HepG2 (cell line): ENCODE results near the gene ATP2B2. TPM values are rescaled to one million over a fixed set of nuclear protein-coding genes. Genes with fewer than 3 reads are reported as not detected.

Experiments
- ATAC-seq: fragments of 200-7000 bp; cut with Tn5 transposase; 3 replicates; pipeline ENCODE4 v1.9.1; 2020; ENCODE audit warnings: mild to moderate bottlenecking, moderate library complexity
- BruUV-seq: library from RNA; stranded (reverse); fragments of 400-500 nt; replicated peaks from 2 replicates; lab custom pipeline; 2021; lab: Mats Ljungman, UMichigan
- CTCF ChIA-PET: fragments of 300-600 bp; formaldehyde crosslinking; extraction: SDS; loops from one replicate; lab custom pipeline; 2021; ENCODE audit warnings: low total read pairs, inconsistent platforms, low intra/inter-chr PET ratio; lab: Yijun Ruan, JAX
- POLR2A ChIA-PET: fragments of 350-600 bp; sonication (Branson Sonifier 250); formaldehyde crosslinking; loops from one replicate; lab custom pipeline; 2020; ENCODE audit warnings: antibody characterized with exemption, inconsistent platforms; lab: Yijun Ruan, JAX
- DNase-seq: peaks from one replicate; pipeline ENCODE4 v3.0.0-alpha.2; 2015; ENCODE audit warnings: low spot score
- FAIRE-seq: peaks from 3 replicates; lab custom pipeline; 2011; peaks lifted over from hg19 to GRCh38; lab: Jason Lieb, UNC
- H2AFZ ChIP-seq: one replicate; pipeline ENCODE4 v1.6.1; 2011; ENCODE audit warnings: low read length, inconsistent platforms
- H3K27ac ChIP-seq: fragments of 300-600 bp; 3 replicates; pipeline ENCODE4 v1.8.0; 2011; ENCODE audit warnings: mixed run types, mild to moderate bottlenecking, mixed read lengths, low read length, inconsistent platforms; ENCODE audit not compliant: insufficient read depth; ENCODE audit errors: extremely low read length
- H3K27me3 ChIP-seq, 2 experiments: fragments of 200-600 bp in 1 of 2; 2 replicates in 1 of 2; 3 replicates in 1 of 2; pipeline versions ENCODE4 v1.6.0 to v1.8.0; 2011; ENCODE audit warnings: low read length in 2 of 2, mild to moderate bottlenecking in 2 of 2, moderate library complexity in 2 of 2, inconsistent platforms in 1 of 2; ENCODE audit not compliant: insufficient read depth in 2 of 2, control insufficient read depth in 1 of 2
- H3K36me3 ChIP-seq, 2 experiments: fragments of 200-600 bp in 1 of 2; replicated peaks in 1 of 2; 2 replicates in 1 of 2; 3 replicates in 1 of 2; pipeline versions ENCODE4 v1.5.1 to v1.8.0; 2011; ENCODE audit warnings: low read length in 2 of 2, inconsistent platforms in 1 of 2; ENCODE audit not compliant: insufficient read depth in 2 of 2, control insufficient read depth in 1 of 2
- H3K4me1 ChIP-seq: 2 replicates; pipeline ENCODE4 v1.5.1; 2012; ENCODE audit warnings: low read length, inconsistent platforms; ENCODE audit not compliant: insufficient read depth
- H3K4me2 ChIP-seq: 2 replicates; pipeline ENCODE4 v1.6.0; 2011; ENCODE audit warnings: low read depth, low read length, inconsistent platforms
- H3K4me3 ChIP-seq, 3 experiments: fragments of 200-600 bp in 1 of 3; sonication (generic), shearing (Covaris generic) in 1 of 3; replicated peaks in 1 of 3; 2 replicates each; pipeline ENCODE4 v1.5.1; 2011 to 2016; ENCODE audit warnings: low read length in 3 of 3, inconsistent platforms in 2 of 3, low read depth in 2 of 3, mild to moderate bottlenecking in 2 of 3, control low read depth in 1 of 3, mixed read lengths in 1 of 3; ENCODE audit not compliant: insufficient read depth in 1 of 3
- H3K79me2 ChIP-seq: one replicate; pipeline ENCODE4 v1.6.1; 2011; ENCODE audit warnings: low read length, inconsistent platforms; ENCODE audit not compliant: insufficient read depth
- H3K9ac ChIP-seq: 2 replicates; pipeline ENCODE4 v1.6.0; 2011; ENCODE audit warnings: mild to moderate bottlenecking, low read depth, low read length, inconsistent platforms; ENCODE audit not compliant: insufficient read depth
- H3K9me3 ChIP-seq: 2 replicates; pipeline ENCODE4 v1.5.1; 2012; ENCODE audit warnings: mild to moderate bottlenecking, low read length
- H4K20me1 ChIP-seq: 2 replicates; pipeline ENCODE4 v1.6.0; 2011; ENCODE audit warnings: inconsistent platforms, mild to moderate bottlenecking, low read length, moderate library complexity; ENCODE audit not compliant: insufficient read depth
- AHR ChIP-seq: IDR thresholded peaks from 2 replicates; pipeline ENCODE4 v1.6.1; 2018; ENCODE audit warnings: missing genetic modification reagents, missing compliant biosample characterization
- ATAD3A ChIP-seq: sonication (generic); formaldehyde crosslinking; IDR thresholded peaks from 2 replicates; pipeline ENCODE4 v1.4.0; 2020; ENCODE audit warnings: missing genetic modification reagents
- BRF2 ChIP-seq: sonication (generic); formaldehyde crosslinking; IDR thresholded peaks from 2 replicates; pipeline ENCODE4 v1.8.1; 2022; ENCODE audit warnings: mild to moderate bottlenecking, missing genetic modification reagents
- FOXA1 ChIP-seq, 2 experiments: fragments of 450-650 bp in 1 of 2; sonication (generic) in 1 of 2; formaldehyde crosslinking in 1 of 2; IDR thresholded peaks; 2 replicates each; pipeline versions ENCODE4 v1.4.0 to v1.6.1; 2016 to 2020; ENCODE audit warnings: missing genetic modification reagents in 1 of 2
- NBN ChIP-seq: fragments of 450-650 bp; conservative IDR thresholded peaks from 2 replicates; pipeline ENCODE4 v1.6.1; 2017
- SUZ12 ChIP-seq: fragments of 150-350 bp; IDR thresholded peaks from 2 replicates; pipeline ENCODE4 v1.6.1; 2014; ENCODE audit warnings: low read depth, low read length
- TIGD3 ChIP-seq: sonication (generic); formaldehyde crosslinking; IDR thresholded peaks from 2 replicates; pipeline ENCODE4 v1.5.1; 2020; ENCODE audit warnings: mild to moderate bottlenecking, missing genetic modification reagents, borderline replicate concordance
- ZFP62 ChIP-seq: sonication (generic); formaldehyde crosslinking; IDR thresholded peaks from 2 replicates; pipeline ENCODE4 v1.4.0; 2020; ENCODE audit warnings: missing genetic modification reagents
- ZFP90 ChIP-seq: sonication (generic); formaldehyde crosslinking; IDR thresholded peaks from 2 replicates; pipeline ENCODE4 v1.8.0; 2022; ENCODE audit warnings: missing genetic modification reagents, mild to moderate bottlenecking, inconsistent platforms, borderline replicate concordance
- ZNF160 ChIP-seq: sonication (generic); formaldehyde crosslinking; IDR thresholded peaks from 2 replicates; pipeline ENCODE4 v1.8.0; 2022; ENCODE audit warnings: mild to moderate bottlenecking, inconsistent platforms, missing genetic modification reagents
- ZNF383 ChIP-seq: sonication (generic); formaldehyde crosslinking; IDR thresholded peaks from 2 replicates; pipeline ENCODE4 v1.4.0; 2020; ENCODE audit warnings: missing genetic modification reagents, mild to moderate bottlenecking, borderline replicate concordance
- ZNF468 ChIP-seq: sonication (generic); formaldehyde crosslinking; IDR thresholded peaks from 2 replicates; pipeline ENCODE4 v1.8.0; 2022; ENCODE audit warnings: mild to moderate bottlenecking, moderate library complexity, missing genetic modification reagents
- ZNF543 ChIP-seq: sonication (generic); formaldehyde crosslinking; IDR thresholded peaks from 2 replicates; pipeline ENCODE4 v1.4.0; 2020; ENCODE audit warnings: mild to moderate bottlenecking, missing genetic modification reagents
- ZNF567 ChIP-seq: sonication (generic); formaldehyde crosslinking; IDR thresholded peaks from 2 replicates; pipeline ENCODE4 v1.8.1; 2023; ENCODE audit warnings: mild to moderate bottlenecking, missing genetic modification reagents, borderline replicate concordance
- WGBS: methylation state at CpG from one replicate; pipeline ENCODE4 v1.1.6; 2017; ENCODE audit warnings: low lambda C conversion rate; 5-methylcytosine and 5-hydroxymethylcytosine counted together
- in situ Hi-C: cut with HindIII; loops from 2 replicates; pipeline ENCODE4 v1.10.0; 2017; ENCODE audit warnings: low pct_unique_long_range_greater_than_20kb; ENCODE audit not compliant: extremely low pct_ligation_motif_present
- intact Hi-C: fragments of 100-400 bp; cut with micrococcal nuclease; formaldehyde crosslinking; loops from one replicate; pipeline ENCODE4 v1.10.0; 2022; ENCODE audit not compliant: unreplicated experiment
- polyA plus RNA-seq, 8 experiments: library from polyadenylated mRNA; depleted of rRNA in 3 of 8; stranded (reverse) in 7 of 8; unstranded in 1 of 8; fragments of >200 nt; fragmentation: Illumina TruSeq in 4 of 8; extraction: Trizol in 4 of 8; gene quantifications; 2 replicates each; pipeline versions ENCODE4 v1.2.1 to v1.2.3, GENCODE V29; 2011 to 2016; ENCODE audit warnings: low read depth in 4 of 8, missing spikeins in 1 of 8, mixed read lengths in 1 of 8; ENCODE audit not compliant: insufficient read depth in 1 of 8
- total RNA-seq, 5 experiments: library from RNA; depleted of rRNA; stranded (reverse); fragments of >200 nt; fragmentation: Illumina TruSeq; extraction: Trizol; gene quantifications; 2 replicates each; pipeline ENCODE4 v1.2.3, GENCODE V29; 2016; ENCODE audit warnings: low read depth in 1 of 5
- TF ChIP-seq, protein P1 (sequence below), 2 experiments: fragments of 450-650 bp in 1 of 2; sonication (generic) in 1 of 2; formaldehyde crosslinking; IDR thresholded peaks; 2 replicates each; pipeline versions ENCODE4 v1.5.0 to v1.8.0; 2020 to 2022; ENCODE audit warnings: mild to moderate bottlenecking in 1 of 2, missing genetic modification reagents in 1 of 2

ATP2B2 gene
- total and polyA plus RNA-seq, 2 of the 13 experiments (the other 11 are each of a cell fraction or from before 2014, with no cell fraction given), result 1.5 to 2.3 TPM

DNA sequence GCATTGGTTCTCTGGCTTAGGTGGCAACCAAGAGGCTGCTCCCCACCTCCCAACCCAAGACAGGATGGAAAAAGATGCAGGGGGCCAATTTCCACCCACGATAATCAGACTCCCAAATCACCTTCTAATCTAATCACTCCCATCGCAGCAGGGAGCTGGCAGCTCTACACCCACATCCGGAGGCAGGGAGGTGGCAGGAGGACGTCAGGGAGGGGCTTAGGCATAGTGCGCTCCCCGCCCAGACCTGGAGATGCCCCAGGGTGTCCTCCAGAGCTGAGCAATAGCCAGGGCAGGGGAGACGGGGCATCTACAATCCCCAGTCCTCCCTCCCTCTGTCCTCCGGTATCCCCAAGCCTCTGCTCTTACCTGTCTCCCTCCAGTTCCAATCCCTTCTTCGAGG is 114.0 kb downstream of the ATP2B2 start:
- WGBS, result 34% methylated on average over 5 of the region's 9 CpGs
- in situ Hi-C loops, result no loop called here
- Histone ChIP-seq H3K9me3 (no peaks in the 10 kb centered on the region), H3K9ac (no peak overlapping the region), H3K27ac (no peak overlapping the region), H4K20me1 (no peaks in the 10 kb centered on the region)
- BruUV-seq, result no TSS peak
- TF ChIP-seq ZNF468 (CRISPR knock-in tag) (no peak), ZNF567 (CRISPR knock-in tag) (no peak), ATAD3A (CRISPR knock-in tag) (no peak), BRF2 (no peak), SUZ12 (no peak), ZFP90 (CRISPR knock-in tag) (no peak), ZFP62 (CRISPR knock-in tag) (no peak), ZNF160 (no peak), NBN (no peak), ZNF543 (CRISPR knock-in tag) (no peak), FOXA1 (IDR thresholded peaks at IDR 0.05) (no peak), FOXA1 (CRISPR knock-in tag; IDR thresholded peaks at IDR 0.05) (no peak), AHR (CRISPR knock-in tag) (no peak), ZNF383 (no peak), TIGD3 (CRISPR knock-in tag) (no peak)
- TF ChIP-seq, protein P1, sequence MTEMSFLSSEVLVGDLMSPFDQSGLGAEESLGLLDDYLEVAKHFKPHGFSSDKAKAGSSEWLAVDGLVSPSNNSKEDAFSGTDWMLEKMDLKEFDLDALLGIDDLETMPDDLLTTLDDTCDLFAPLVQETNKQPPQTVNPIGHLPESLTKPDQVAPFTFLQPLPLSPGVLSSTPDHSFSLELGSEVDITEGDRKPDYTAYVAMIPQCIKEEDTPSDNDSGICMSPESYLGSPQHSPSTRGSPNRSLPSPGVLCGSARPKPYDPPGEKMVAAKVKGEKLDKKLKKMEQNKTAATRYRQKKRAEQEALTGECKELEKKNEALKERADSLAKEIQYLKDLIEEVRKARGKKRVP (CRISPR knock-in tag; IDR thresholded peaks at IDR 0.05), result no peak
- TF ChIP-seq, all 625 proteins: peak for 0
- ChIA-PET POLR2A (no interaction called here), CTCF (no interaction called here)
- Histone ChIP-seq H3K27me3 (peaks cover 0 to 3% of the 10 kb centered on the region in 2 experiments; a peak in 1 of 5 replicates), H3K36me3 (no peaks in the 10 kb centered on the region), H3K4me1 (no peaks in the 10 kb centered on the region), H2AFZ (no peak overlapping the region), H3K4me3 (no peak overlapping the region), H3K4me2 (no peak overlapping the region), H3K79me2 (no peaks in the 10 kb centered on the region)
- ATAC-seq, result no peak
- DNase-seq, result no peak
- intact Hi-C loops, result no loop called here
- FAIRE-seq, result no peak
